GM23338 (cell line): Measurements from ENCODE around the gene PPM1H.

ENCODE experiments used
- CREB1 ChIP-seq: fragments of 250-450 bp; sonication (Bioruptor Pico); IDR thresholded peaks from 2 replicates; pipeline ENCODE4 v1.5.0; 2020; ENCODE audit warnings: low read depth, mild to moderate bottlenecking, moderate library complexity
- CTCF ChIP-seq, 2 experiments: fragments of 200-600 bp in 1 of 2; sonication (generic) in 1 of 2; conservative IDR thresholded peaks; 2 replicates each; pipeline versions ENCODE4 v1.5.1 to v1.6.1; 2016 to 2017; ENCODE audit warnings: antibody characterized with exemption in 2 of 2, low read depth in 2 of 2, mild to moderate bottlenecking in 2 of 2, moderate library complexity in 1 of 2
- ETS1 ChIP-seq: IDR thresholded peaks from 2 replicates; pipeline ENCODE4 v1.6.1; 2016; ENCODE audit warnings: antibody characterized with exemption
- EZH2 ChIP-seq: fragments of 200-600 bp; sonication (generic); IDR thresholded peaks from one replicate; pipeline ENCODE4 v1.8.0; 2017; ENCODE audit warnings: antibody characterized with exemption, mild to moderate bottlenecking, low read depth; ENCODE audit not compliant: unreplicated experiment
- EZH2phosphoT487 ChIP-seq: fragments of 200-600 bp; sonication (generic); IDR thresholded peaks from one replicate; pipeline ENCODE4 v1.8.1; 2018; ENCODE audit warnings: antibody characterized with exemption; ENCODE audit not compliant: unreplicated experiment
- JUNB ChIP-seq: IDR thresholded peaks from one replicate; pipeline ENCODE4 v1.6.1; 2016; ENCODE audit warnings: antibody characterized with exemption; ENCODE audit not compliant: unreplicated experiment
- NANOG ChIP-seq: IDR thresholded peaks from 2 replicates; pipeline ENCODE4 v1.6.1; 2016; ENCODE audit warnings: antibody characterized with exemption, borderline replicate concordance
- POLR2AphosphoS5 ChIP-seq: IDR thresholded peaks from 2 replicates; pipeline ENCODE4 v1.6.1; 2016; ENCODE audit warnings: antibody characterized with exemption, low read depth
- REST ChIP-seq: IDR thresholded peaks from one replicate; pipeline ENCODE4 v1.6.1; 2018; ENCODE audit warnings: antibody characterized with exemption; ENCODE audit not compliant: unreplicated experiment
- STAT1 ChIP-seq: IDR thresholded peaks from one replicate; pipeline ENCODE4 v1.6.1; 2016; ENCODE audit warnings: antibody characterized with exemption; ENCODE audit not compliant: unreplicated experiment
- ZNF331 ChIP-seq: fragments of 250-450 bp; sonication (Bioruptor Pico); IDR thresholded peaks from 2 replicates; pipeline ENCODE4 v1.5.0; 2020; ENCODE audit warnings: low read depth, mild to moderate bottlenecking, moderate library complexity
- ZNF462 ChIP-seq: fragments of 250-450 bp; sonication (Bioruptor Pico); IDR thresholded peaks from 2 replicates; pipeline ENCODE4 v1.5.0; 2020; ENCODE audit warnings: mild to moderate bottlenecking, moderate library complexity

DNA sequence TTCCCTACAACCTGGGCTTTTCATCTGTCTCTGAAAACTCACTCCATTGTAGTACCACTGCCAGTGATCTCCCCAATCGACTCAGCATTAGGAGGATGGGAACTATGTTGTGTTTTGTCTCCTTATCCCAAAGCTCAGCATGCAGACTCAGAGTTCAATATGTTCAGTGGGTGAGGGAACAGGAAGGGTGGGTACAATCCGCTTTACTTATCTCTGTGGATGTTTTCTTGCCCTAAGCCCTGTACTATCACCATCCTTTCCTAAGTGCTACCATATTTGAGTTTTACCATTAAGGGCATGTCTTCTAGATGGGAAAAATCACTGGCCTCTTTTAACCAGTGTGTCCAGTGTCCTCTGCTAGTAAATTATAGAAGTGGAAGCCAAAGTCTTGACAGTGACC, 107.1 kb downstream of the PPM1H start:
- TF ChIP-seq CREB1 (CRISPR knock-in tag): no peak
- no peak for TF ChIP-seq CTCF (conservative IDR thresholded peaks at IDR 0.05; ENCODE audit: low read depth in 2 of 2)
- no peak for TF ChIP-seq EZH2phosphoT487
- no peak for TF ChIP-seq POLR2AphosphoS5
- TF ChIP-seq EZH2: no peak
- no peak for TF ChIP-seq JUNB
- TF ChIP-seq ZNF462 (CRISPR knock-in tag): no peak
- no peak for TF ChIP-seq REST
- TF ChIP-seq ZNF331 (CRISPR knock-in tag): no peak
- TF ChIP-seq STAT1: no peak
- no peak for TF ChIP-seq ETS1
- TF ChIP-seq NANOG: no peak
